ENCODE data around the gene RADIL.
"Not testable (repeated sequence)": the region's sequence is repeated elsewhere in the genome, so short reads cannot be mapped to it uniquely, and the experiment has no call there.

- not testable (repeated sequence) for TF ChIP-seq CTCF (conservative IDR thresholded peaks at IDR 0.05; ENCODE audit: low read depth, low read length); EZH2 (IDR thresholded peaks at IDR 0.05; ENCODE audit: borderline replicate concordance, low read depth, low read length, poor library complexity, severe bottlenecking)
Measured at GRCh38 chr7:4893188-4893587, 9.7 kb upstream of the RADIL start.
